ENCODE data around the gene C19orf44.
"Not testable (repeated sequence)": the region's sequence is repeated elsewhere in the genome, so short reads cannot be mapped to it uniquely, and the experiment has no call there.

C19orf44 gene

GRCh38 chr19:16466802-16467427 lies 29.3 kb upstream of the C19orf44 start:
- not testable (repeated sequence) for DNase-seq (ENCODE audit: low read depth in 2 of 3, low spot score in 2 of 3)

DNA sequence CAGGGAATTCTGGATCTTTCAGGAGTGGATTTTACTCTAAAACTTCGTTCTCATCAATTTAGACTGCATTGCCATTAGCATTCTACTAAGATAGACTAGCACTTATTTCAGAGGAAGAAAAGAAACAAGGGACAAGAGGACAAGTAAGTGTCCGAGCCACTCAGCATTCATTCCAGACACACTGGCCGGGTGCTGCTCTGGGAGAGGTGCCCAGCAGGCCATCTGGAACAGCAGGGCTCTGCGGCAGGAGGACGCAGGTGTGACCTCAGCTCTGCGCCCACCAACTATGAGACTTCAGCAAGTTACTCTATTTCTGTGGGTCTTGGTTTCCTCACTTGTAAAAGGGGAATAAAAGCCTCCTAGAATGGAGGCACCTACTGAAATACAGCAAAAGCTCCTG lies 28.6 kb upstream of the C19orf44 start:
- DNase-seq (ENCODE audit: low read depth in 2 of 3, low spot score in 2 of 3): no peak

DNA sequence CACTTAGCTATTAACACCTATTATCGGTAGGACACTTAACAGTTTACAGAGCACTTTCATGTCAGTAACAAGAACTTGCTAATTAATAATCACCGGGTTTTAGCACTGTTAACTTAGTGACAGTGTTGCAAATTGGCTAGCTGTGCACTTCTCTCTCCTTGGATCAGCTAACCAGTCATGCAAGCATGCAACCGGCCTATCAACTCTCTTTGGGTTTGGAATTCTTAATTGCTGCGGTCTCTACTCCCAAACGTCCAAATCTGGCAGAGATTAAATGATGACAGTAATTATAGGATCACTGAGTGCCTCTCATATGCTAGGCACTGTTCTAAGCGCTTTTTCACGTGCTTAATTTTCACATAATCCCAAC lies 25.7 kb upstream of the C19orf44 start:
- DNase-seq (ENCODE audit: low read depth in 2 of 3, low spot score in 2 of 3): no peak

GRCh38 chr19:16470911-16471811 lies 25.0 kb upstream of the C19orf44 start:
- DNase-seq (ENCODE audit: low read depth in 2 of 3, low spot score in 2 of 3): peak in 1 of 3 experiments; percentile 19

- not testable (repeated sequence) for DNase-seq (ENCODE audit: low read depth in 2 of 3, low spot score in 2 of 3)
Observed at GRCh38 chr19:16472559-16472899, 23.7 kb upstream of the C19orf44 start.

DNA sequence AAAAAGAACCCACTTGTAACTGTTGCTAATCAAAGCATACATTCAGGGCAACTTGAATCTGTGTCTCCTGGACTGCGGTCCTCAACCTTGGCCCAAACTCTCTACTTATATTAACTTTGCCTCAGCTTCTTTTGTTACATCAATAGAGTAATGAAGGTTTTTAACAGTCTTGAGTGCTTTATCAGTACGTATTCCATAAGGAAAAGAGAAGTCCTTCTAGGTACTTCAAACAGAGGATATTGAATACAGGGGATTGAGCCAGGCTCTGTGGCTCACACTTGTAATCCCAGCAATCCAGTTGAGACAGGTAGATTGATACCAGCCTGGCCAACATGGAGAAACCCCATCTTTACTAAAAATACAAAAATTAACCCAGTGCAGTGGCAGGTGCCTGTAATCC lies 23.2 kb upstream of the C19orf44 start:
- DNase-seq (ENCODE audit: low read depth in 2 of 3, low spot score in 2 of 3): no peak

- no peak for DNase-seq (ENCODE audit: low read depth in 2 of 3, low spot score in 2 of 3)
Observed at GRCh38 chr19:16473875-16474392, 22.3 kb upstream of the C19orf44 start.

DNA sequence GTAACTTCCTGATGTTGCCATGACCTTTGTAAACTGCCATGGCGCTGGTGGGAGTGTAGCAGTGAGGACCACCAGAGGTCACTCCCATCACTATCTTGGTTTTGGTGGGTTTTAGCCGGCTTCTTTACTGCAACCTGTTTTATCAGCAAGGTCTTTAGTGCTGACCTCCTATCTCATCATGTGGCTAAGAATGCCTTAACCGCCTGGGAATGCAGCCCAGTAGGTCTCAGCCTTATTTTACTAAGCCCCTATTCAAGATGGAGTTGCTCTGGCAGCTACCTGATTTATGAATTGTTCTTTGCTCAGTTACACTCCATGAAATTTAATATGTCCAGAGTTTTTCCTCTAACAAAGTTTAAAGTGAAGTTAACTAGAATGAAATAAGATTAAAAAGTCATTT lies 19.8 kb upstream of the C19orf44 start:
- DNase-seq (ENCODE audit: low read depth in 2 of 3, low spot score in 2 of 3): no peak

- DNase-seq (ENCODE audit: low read depth in 2 of 3, low spot score in 2 of 3): no peak
Observed at GRCh38 chr19:16477311-16477710, 18.9 kb upstream of the C19orf44 start.

DNA sequence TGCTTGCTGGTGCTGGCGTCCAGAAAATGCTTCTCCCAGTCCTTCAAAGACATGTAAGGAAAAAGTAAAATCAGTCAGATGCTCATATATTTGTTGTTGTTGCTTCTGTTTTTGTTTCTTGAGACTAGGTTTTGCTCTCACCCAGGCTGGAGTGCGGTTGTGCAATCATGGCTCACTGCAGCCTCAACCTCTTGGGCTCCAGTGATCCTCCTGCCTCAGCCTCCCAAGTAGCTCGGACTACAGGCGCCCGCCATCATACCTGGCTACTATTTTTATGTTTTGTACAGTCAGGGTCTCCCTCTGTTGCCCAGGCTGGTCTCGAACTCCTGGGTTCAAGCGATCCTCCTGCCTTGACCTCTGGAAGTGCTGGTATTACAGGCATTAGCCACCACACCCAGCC lies 13.4 kb upstream of the C19orf44 start:
- DNase-seq (ENCODE audit: low read depth in 2 of 3, low spot score in 2 of 3): no peak

DNA sequence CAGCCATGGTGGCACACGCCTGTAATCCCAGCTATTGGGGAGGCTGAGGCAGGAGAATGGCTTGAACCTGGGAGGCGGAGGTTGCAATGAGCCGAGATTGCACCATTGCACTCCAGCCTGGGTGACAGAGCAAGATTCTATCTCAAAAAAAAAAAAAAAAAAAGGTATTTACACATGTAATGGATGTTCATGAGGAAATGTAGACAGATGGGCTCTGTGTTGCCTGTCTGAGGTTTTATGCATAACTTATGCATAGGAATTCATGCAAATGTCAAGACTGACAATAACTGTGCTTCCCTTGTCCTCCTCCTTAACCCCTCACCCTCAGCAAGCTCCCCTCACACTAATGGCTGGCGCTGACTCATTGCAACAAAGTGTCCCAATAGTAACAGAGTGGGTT lies 9.7 kb upstream of the C19orf44 start:
- DNase-seq (ENCODE audit: low read depth in 2 of 3, low spot score in 2 of 3): not testable (repeated sequence)

GRCh38 chr19:16496613-16496983 lies 404 bp downstream of the C19orf44 start:
- DNase-seq (ENCODE audit: low read depth in 2 of 3, low spot score in 2 of 3): no peak

DNA sequence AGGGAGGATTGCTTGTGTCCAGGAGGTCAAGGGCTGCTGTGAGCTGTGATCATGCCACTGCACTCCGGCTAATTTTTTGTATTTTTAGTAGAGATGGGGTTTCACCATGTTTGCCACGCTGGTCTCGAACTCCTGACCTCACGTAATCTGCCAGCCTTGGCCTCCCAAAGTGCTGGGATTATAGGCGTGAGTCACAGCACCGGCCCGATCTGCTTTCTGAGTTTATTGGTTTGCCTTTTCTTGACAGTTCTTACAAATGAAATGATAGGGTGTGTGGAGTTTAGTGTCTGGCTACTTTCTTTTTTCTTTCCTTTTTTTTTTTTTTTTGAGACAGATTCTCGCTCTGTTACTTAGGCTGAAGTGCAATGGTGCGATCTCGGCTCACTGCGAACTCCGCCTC lies 848 bp downstream of the C19orf44 start:
- no peak for DNase-seq (ENCODE audit: low read depth in 2 of 3, low spot score in 2 of 3)

- no peak for DNase-seq (ENCODE audit: low read depth in 2 of 3, low spot score in 2 of 3)
Observed at GRCh38 chr19:16497837-16498236, 1.6 kb downstream of the C19orf44 start.

DNA sequence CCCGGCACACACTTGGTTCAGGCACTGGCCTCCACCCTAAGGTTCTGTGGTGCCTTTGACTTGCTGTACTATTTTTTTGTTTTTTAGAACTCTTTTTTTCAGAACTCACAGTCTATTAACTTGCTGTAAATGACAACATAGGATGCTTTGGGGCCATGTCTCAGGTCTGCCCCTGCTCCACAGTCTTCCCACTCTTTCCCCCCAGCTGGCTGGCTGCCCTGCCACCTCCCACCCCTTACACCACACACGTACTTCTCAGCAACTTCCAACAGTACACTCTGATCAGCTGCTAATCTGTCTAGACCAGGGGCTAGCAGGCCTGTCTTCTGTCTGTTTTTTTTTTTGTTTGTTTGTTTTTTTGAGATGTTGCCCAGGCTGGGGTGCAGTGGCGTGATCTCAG lies 8.1 kb downstream of the C19orf44 start:
- no peak for DNase-seq (ENCODE audit: low read depth in 2 of 3, low spot score in 2 of 3)

- DNase-seq (ENCODE audit: low read depth in 2 of 3, low spot score in 2 of 3): not testable (repeated sequence)
Observed at GRCh38 chr19:16506161-16506560, 10.0 kb downstream of the C19orf44 start.

GRCh38 chr19:16506961-16507360 lies 10.8 kb downstream of the C19orf44 start:
- no peak for DNase-seq (ENCODE audit: low read depth in 2 of 3, low spot score in 2 of 3)

DNA sequence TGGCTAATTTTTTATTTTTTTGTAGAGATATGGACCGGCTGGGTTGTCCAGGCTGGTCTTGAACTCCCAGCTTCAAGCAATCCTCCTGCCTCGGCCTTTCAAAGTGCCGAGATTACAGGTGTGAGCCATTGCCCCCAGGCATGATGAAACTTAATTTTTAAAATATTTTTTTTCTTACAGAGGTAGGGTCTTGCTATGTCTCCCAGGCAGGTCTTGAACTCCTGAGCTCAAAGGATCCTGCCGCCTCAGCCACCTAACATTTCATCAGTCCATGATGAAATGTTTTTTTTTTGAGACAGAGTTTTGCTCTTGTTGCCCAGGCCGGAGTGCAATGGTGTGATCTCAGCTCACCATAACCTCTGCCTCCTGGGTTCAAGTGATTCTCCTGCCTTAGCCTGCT lies 12.4 kb downstream of the C19orf44 start:
- DNase-seq (ENCODE audit: low read depth in 2 of 3, low spot score in 2 of 3): no peak

DNA sequence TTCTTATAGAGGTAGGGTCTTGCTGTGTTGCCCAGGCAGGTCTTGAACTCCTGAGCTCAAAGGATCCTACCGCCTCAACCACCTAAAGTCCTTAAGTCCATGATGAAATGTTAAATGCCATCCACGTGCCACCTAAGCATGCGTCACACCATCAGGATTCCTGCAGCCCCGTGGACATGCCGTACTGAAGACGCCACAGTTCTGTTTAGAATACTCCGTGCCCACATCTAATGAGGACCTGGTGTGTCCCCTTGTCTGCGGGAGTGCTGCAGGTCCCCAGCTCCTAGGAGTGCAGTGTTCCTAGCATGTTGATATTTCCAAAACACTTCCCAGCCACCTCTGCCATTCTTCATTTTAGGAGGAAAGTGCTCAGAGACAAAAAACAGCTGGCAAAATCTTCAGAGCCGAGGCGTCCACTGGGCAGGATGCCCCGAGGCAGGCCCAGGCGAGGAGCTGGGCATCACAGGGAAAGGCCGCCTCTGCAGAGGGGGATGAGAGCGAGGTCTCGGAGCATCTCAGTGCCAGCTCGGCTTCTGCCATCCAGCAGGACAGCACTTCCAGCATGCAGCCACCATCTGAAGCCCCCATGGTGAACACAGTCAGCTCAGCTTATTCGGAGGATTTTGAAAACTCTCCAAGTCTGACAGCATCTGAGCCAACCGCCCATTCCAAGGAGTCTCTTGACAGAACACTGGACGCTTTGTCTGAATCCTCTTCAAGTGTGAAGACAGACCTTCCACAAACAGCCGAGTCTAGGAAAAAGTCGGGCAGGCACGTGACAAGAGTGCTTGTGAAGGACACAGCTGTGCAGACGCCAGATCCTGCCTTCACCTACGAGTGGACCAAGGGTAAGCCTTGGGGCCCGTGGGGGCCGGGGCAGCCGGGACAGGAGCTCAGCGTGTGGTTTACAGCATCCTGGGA lies 13.2 kb downstream of the C19orf44 start:
- DNase-seq (ENCODE audit: low read depth in 2 of 3, low spot score in 2 of 3): no peak

- not testable (repeated sequence) for DNase-seq (ENCODE audit: low read depth in 2 of 3, low spot score in 2 of 3)
Observed at GRCh38 chr19:16512611-16513010, 16.4 kb downstream of the C19orf44 start.

- no peak for DNase-seq (ENCODE audit: low read depth in 2 of 3, low spot score in 2 of 3)
Observed at GRCh38 chr19:16514383-16515019, 18.3 kb downstream of the C19orf44 start.

Data from activated CD8-positive, alpha-beta memory T cell treated with anti-CD3 and anti-CD28 coated beads for 48 hours (primary cell).